HG03520 (cell line): ENCODE measurements around the gene PREX1.
A peak's percentile ranks its signal among the peaks of the same experiment; 100 is the strongest.

Source experiments
- ATAC-seq: cut with Tn5 transposase; IDR thresholded peaks from one replicate; pipeline ENCODE4 v1.9.1; 2021; ENCODE audit warnings: mild to moderate bottlenecking, moderate library complexity; ENCODE audit not compliant: unreplicated experiment

PREX1 gene

DNA sequence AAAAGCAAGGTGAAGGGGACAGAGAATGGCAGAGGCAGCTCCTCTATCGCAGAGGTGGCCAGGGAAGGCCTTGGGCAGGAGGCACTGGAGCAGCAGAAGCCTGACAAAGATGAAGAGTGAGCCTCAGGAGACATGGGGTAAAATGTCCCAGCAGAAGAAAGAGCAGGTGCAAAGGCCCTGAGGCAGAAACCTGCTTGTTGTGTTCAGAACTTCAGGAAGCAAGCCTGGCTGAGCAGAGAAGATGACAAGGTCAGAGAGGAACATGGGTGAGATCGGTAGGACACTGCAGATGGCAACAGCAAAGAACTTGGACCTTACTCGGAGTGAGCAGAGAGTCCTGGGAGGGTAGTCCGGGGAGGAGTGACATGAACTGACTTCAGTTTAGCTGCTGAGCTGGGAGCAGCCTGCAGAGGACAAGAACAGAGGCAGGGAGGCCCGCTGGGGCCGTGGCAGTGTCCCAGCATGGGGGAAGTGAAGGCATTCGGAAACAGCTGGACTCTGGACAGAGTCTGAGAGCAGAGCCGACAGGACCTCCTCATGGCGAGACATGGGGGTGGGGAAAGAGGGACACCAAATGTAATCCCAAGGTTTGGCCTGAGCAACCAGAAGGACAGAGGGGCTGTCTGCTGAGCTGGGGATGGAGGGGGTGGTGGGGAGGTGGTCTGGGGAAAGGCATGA is 106.3 kb downstream of the PREX1 start:
- ATAC-seq, result no peak

DNA sequence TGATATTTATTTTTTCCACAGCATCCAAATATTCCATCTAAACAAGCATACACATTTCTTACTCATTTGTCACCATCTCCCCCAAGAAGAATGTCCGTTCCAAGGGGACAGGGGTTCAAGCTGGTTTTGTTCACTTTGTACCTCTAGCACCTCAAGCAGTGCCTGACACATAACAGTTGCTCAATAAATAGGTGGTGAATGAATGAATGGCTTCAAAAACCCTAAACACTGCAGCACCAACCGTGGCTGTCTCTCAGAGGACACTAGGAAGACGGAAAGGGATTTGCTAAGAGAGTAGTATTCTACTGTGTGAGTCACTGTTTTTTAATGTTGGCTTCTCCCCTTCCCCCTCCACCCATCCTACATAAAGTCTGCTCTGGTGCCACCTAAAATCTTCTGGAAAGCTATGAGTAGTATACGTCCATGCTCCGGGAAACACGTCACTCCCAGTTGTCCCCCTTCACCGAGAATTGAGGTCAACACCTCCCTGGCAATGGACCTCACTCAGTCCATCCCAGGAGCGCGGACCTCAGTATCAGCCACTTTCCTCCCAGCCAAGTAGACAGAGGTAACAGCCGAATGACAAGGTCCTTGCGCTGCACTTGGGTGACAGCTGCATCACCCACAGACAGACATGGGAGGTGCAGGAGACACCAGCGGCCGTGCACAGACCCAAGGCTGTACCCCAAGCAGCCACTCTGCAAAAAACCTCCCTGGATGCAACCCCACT is 107.4 kb downstream of the PREX1 start:
- ATAC-seq, result no peak

DNA sequence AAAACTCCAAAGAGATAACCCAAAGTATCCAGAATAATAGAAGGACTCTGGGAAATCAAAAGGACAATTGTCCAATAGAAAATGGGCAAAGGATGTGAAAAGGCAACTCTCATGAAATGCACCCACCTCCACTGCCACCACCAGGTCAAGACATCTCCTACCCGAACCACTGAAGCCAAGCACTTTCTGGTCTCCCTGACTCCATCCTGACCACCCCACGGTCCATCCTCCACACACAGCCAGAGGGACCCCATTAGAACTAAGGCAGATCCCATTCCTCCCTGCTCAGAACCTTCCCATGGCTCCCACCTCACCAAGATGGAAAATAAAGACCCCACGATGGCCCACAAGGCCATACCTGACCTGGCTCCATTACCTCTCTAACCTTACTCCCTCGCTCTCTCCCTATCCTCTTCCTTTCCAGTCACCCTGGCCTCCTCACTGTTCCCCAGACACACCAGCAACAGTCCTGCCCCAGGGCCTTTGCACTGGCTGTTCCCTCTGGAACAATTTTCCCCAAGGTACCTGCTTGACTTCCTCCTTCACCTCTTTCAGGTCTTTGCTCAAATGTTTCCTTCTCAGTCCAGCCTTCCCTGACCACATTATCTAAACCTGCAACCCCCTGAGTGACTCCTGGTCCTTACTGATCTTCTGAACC is 108.1 kb downstream of the PREX1 start:
- ATAC-seq, result no peak

DNA sequence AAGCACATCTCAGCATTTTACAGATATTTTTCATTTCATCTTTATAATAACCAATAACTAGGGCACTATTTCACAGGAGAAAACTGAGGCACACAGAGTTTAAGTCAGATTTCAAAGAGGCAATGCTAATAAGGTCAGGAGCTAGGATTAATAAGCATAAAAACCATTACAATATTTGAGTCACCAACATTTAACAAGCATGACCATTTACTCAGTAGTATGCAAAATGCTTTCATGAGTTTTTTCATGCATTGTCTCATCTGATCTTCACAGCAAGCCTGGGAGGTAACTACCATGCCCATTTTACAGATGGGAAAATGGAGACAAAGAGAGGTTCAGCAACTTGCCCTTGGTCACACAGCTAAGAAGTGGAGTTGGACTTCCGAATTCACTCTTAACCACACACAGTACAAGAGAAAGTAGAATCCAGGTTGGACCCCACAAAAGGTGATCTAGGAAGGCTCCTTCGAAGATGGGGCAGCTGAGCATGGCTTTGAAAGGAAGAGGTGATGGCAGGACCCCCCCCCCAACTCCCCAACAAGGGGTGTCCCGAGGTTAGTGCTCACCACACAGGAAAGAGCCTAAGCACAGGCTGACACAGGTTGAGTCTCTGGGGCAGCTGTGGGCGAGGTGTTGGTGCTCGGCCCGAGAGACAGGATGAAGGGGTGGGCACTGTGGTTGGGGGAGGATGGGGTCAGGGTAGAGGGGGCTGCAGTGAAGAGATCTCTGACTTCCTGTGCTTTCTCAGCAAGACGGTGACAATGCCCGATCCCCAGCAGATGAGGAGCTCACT is 108.8 kb downstream of the PREX1 start:
- no peak for ATAC-seq

DNA sequence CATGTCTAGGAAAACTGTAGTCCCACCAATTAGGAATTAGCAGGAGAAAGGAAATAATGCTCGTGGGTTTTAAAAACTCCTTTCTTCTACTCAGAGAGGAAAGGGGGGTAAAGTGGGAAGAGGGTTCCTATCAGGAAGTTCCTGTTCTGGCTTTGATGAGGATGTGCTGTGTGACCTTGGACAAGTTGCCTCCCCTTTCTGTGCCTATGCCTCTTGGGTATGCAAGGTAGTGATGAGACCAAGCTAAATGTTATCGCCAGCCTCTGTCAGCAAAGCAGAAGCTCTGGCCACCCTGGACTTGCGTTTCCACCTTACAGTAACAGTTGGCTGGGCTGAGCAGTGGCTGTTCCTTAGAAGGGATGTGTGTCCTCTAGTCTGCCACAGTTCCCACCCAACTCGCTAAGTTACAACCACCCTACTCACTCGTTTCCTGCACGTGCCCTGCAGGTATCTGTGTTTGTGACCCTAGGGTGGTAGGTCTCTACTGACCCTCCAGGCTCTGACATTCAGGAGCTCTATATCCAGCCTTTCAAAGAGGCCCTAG is 110.0 kb downstream of the PREX1 start:
- no peak for ATAC-seq

DNA sequence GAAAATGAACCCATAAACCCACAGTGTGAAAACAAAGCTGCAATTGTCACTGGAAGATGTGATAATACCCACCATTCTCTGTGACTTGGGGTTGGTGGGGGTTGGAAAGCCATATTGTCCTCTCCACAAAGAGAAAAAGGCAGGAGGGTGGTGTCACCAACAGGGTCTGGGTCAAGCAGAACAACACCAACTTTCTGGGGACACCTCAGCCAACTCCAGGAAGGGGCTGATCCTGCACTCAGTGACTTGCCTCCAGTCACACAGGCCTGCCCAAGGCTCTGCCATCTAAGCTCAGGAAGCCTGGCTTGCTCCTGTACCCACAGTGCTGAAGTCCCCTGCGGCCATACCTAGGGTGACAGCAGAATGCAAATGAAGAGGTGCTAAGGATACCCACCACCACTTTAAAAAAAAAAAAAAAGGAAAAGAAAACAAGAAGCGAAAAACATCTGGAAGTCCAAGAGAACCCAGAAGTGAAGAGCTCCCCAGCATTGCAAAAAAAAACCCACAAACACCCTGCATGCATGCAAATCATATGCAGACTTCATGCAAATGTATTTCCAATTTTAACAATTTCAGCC is 110.6 kb downstream of the PREX1 start:
- no peak for ATAC-seq

DNA sequence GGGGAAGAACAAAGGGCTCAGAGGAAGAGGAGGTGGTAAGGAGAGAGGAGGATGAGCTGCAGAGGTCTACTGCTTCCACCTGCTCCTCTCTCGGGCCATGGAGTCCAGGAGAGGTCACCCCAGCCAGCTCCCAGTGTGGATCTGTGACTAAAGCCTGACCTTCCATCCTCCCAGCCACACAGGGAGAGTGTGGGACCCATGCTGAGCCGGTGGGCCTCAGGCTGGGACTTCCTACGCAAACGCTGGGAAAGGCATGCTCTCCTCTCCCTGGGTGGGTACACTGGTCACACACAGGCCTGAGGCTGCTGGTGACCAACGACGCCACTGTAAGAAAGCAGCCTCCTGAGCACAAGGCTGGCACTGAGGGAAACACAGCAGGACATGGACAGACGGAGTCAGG is 111.3 kb downstream of the PREX1 start:
- ATAC-seq, result no peak

DNA sequence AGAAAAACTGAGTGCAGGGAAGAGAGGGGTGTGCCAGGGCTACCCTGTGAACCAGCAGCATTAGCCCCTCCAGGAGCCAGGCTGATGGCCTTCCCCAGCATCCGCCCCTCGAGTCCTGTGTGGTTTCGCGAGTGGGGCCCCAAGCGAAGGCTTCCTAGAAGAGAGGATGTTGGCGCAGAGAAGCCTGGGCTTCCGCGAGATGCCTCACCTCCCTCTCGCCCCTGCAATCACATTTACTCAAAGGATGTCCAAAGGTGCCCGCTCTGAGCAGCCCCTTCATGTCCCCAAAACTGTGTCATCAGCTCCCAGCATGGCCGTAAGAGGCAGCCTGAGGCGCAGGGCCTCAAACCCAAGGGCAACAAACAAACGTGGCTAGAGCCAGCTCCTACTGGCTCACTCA is 111.7 kb downstream of the PREX1 start:
- no peak for ATAC-seq

DNA sequence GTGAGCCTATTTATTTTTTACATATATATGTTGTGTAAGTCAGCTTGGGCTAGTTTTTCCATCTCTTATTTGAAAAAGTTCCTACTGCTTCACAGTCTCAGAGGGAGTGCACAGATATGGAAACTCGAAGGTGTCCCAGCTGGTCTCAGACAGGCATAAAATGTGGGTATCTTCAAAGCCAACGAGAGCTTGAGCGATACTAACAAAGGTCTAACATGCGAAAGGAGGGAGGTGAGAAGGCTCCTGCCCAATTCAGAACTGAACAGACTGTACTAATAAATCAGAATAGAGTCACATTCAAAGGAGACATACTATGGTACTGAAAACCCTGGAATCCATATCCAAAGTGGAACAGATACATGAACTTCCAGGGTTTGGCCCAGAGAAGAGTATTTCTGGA is 113.0 kb downstream of the PREX1 start:
- no peak for ATAC-seq

DNA sequence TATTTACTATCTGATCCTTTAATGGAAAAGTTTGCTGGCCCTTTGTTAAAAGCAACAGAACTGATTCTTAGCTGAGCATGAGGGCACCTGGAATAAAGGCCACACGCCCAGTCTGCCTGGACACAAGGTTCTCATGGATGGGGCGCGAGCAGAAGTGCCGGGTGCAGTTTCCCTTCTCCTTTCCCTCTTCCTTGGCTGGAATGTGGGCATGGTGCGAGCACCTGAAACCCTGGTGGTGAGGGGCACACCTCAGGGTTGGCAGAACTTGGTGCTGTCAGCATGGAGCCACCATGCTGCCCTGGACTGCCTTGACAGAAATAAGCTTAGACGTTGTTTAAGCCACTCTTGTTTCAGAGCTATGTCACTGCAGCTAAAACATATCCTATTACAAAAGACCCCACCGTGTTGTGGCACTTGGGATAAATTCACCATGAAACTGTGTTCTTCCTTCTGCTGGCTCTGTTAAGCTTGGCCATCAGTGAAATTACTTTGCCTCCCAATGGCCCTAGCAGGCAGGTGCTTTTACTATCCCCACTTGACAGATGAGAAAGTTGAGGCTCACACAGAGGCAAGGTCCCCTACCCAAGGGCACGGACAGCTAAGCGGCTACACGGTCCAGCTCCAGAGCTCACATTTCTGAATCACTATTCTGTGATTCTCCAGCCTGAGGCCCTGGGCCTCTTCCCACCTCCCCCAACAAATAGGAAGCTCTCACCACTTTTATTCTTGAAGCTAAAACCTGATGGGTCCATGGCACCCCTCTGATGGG is 115.9 kb downstream of the PREX1 start:
- ATAC-seq, result peak; percentile 14

DNA sequence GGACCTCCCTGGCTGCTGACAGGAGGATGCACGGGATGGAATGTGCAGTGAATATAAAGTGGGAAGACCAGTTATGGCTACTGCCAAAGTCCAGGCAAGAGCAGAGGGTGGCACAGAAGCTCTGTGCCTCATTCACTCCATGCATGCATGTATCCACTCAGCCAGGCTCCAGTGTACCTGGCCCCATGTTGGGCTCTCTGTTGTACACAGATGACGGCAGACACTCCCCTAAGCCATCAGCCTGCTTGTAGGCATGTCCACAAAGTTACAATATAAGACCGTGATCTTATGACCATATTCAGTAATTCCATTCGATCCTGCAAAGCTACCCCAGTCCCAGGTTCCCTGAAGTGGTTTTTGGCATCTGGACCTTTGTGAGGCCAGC is 116.8 kb downstream of the PREX1 start:
- ATAC-seq, result no peak

DNA sequence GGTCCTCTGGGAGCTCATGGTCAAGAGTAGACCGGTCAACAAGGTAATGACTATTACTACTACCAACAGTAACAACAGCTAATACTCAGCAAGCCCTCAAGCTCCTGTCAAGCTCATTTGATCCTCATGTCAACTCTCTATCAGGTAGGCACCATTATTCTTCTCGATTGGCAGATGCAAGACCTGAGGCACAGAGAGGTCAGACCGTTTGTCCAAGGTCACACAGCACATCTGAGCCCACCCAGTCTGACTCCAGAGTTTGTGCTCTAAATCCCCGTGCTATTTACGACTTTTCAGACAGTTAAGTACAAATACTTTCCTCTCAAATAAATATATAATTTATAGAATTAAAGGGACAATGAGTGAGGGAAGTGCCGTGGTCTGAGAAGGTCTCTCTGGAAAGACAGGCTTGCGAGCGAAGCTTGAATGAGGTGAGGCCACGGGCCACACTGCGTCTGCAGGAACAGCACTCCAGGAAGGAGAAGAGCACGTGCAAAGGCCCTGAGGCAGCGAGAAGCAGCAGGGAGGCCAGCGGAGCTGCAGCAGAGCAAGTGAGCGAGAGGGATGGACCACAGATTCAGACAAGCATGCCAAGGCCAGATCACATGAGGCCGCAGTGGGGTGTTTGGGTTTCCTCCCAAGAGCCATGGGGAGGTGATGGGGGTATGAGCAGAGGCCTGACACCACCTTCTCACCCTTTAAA is 117.3 kb downstream of the PREX1 start:
- ATAC-seq, result no peak

DNA sequence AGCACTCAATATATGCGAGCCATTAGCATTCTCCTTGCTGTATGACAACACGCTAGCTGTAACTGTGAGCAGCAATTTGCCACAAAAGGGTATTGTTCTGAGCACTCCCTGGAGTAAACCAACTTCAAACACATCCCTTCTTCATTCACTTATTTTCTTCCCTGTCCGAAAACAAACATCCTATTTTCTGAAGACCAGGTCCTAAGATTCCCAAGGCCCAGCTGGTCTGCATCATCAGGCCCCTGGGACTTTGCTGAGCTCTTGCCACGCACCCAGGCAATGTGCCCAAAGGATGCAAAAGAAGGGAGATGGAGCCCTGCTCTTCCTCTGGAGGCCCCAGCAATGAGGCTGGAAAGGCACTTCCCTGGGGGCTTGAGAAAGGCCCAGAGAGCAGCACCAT is 118.1 kb downstream of the PREX1 start:
- ATAC-seq, result no peak

DNA sequence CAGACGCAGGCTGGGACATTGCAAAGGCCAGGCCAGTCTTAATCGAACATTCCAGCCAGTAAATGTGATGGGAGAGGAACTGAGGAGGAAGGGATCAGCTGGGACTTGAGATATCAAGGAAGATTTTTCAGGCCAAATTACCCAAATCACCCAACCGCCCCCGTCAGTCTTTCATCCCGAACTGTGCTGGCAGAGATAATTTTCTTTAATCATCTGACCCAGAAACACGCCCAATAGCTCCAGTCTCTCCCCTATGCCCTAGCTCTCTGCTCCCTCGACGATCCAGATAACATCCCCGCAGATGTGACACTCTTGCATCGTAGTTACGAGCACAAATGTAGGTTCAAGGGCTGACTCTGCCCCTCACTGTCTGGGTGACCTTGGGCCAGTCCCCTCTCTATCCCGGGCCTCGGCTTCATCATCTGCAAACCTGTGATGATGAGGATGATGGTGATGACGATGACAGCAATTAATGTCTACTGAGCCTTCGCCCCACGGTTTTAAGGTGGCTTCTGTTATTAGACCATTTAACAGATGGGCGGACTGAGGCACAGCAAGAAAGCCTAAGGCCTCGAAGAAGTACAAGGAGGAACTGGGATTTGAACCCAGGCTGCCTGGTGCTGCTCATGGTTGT is 118.6 kb downstream of the PREX1 start:
- ATAC-seq, result no peak

DNA sequence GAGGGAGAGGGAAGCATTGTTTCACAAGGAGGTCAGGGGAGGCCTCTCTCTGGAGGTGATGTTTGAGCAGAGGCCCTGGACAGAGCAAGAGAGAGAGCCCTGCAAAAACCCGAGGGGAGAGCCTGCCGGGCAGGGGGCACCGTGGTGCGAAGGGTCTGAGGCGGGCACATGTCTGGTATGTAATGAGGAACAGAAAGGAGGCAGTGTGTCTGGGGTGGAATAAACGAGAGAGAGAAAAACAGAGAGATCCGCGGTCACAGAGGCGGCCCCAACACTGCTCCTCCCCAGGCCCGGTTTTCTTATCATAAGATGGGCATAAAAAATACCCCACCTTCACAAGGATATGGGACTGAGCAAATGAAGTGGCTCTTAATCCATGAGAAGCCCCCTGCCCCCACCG is 119.2 kb downstream of the PREX1 start:
- ATAC-seq, result no peak

DNA sequence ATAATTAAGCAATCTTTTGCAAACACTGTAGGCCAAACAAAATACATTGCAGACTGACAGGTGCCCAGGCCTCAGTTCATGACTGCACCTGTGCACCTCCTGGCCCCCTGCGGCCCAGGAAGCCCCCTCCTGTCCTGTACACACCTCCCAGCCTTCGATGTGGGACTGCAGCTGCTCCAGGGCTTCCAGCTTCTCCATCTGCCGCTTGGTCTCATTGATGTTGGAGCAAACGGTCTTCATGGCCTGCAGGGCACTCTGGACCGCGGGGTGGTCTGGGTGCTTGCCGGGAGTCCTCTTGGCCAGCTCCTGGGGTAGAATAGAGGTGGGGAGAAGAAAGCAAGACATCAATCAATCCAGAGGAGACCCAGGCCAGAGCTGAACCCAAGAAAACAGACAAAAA is 119.7 kb downstream of the PREX1 start:
- ATAC-seq, result no peak

DNA sequence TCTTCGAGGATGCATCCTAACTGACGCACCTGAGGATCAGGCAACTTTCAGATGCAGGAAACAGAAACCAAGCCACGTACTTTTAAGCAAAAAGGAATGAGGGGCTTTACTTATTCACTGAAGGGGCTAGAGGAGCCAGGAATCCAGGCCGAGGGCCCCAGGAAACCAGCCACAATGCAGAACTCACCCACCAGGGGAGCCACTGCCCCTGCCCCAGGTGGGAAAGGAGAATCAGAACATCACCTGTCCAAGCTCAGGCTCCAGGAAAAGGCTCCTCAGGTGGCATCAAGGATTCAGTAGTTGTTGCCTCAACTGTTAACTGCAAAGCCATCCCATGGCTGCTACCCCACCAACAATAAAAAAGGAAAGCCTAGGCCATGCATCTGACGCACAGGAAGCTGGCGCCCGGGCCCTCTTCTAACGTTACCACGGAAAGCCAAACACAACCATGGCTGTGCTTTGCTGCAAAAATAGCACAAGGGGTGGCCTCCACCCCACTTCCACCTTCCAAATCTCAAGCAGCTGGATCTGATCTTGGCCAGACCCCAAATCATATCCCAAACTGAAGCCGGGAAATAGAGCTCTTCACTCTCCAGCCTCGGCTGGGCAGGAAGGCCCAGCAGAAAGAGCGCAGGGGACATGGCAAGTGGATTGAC is 121.0 kb downstream of the PREX1 start:
- no peak for ATAC-seq

DNA sequence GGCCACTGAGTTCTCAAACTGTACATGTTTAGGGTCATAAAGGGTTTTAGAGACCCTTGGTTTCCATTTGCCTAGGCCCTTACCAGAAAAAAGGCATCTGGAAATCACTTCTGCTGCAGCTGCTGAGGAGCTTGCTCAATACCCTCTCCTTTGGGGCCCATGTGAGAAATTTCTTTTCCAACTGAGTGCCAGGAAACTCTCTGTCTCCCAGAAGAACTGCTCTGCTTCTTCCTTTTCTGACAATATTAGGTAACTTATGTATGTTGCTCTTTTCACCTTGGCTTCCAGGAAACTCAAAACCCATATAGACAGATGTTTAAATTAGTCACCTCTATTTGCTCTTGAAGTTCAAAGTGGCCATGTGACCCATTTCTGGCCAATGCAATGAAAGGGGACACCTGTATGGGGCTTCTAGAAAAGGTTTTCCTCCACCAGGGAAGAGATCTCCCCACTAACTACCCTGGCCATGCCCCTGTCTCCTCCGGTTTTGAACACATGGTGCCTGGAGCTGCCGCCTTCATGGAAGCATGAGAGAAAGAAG is 121.6 kb downstream of the PREX1 start:
- no peak for ATAC-seq
